Stimulated activated CD4-positive, alpha-beta T cell treated with anti-CD3 and anti-CD28 coated beads, TNF-alpha, amount 100 ng/mL, for 48 hours (primary cell): Measurements from ENCODE around the gene HPS4.

Source experiments
- DNase-seq, 3 donors: peaks; one replicate each; pipeline ENCODE4 v3.0.0-alpha.2; 2020; ENCODE audit warnings: low read depth in 3 of 3

The HPS4 gene

DNA sequence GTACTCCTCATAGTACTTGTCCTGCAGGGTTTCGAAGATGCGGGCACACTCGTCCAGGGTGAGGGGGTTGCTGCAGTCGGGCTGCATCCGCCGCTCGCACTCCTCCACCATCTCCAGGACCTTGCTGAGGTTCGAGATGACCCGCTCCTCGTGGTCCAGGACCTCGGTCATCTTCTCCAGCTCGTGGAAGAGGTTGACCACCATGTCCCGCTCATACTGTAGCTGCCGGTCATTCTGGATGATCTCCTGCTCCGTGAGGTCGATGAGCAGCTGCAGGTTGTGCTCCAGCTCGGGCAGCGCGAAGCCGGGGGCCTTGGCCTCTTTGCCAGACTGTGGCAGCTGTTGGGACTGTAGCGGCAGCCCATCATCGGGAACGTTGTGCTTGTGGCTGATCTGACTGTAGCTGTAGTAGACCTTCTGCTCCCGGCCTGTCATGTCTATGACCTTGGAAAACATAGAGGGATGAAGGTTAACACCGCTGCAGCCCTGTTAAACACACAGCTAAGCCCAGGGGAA, 15.7 kb upstream of the HPS4 start:
- DNase-seq, result no peak

DNA sequence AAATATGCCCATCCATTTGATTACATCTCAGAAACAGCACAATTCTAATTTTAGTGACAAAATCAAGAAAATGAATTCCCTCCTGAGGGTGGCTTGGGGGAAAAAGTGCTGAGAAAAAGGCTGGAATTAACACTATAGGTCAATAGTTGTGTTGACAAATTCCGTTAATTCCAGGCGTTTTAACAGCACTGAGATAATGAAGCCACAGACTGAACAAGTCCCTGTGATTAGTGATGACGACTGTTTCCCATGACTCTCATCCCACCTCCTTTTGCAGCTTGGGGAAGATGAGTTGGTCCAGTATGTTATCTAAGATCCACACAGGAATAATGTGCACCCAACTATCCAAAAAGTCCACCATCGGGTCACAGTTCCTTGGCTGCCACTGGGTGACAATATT, 12.9 kb upstream of the HPS4 start:
- no peak for DNase-seq

DNA sequence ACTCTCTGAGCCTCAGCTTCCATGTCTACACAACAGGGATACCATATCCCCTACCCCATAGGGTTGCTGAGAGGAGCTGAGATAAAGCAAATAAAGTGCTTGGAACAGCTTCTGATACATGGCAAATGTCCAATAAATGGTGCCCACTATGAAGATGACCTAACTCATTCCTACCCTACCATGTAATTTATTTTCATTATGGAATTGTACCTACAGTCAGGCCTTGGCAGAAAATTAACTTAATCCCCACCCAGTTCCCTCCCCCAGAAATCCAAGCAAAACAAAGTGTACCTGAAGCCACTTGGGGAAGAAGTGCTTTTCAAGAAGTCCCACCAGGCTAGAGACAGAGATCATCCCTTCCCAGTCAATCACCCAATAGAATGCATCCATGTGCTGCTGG, 10.9 kb upstream of the HPS4 start:
- no peak for DNase-seq

DNA sequence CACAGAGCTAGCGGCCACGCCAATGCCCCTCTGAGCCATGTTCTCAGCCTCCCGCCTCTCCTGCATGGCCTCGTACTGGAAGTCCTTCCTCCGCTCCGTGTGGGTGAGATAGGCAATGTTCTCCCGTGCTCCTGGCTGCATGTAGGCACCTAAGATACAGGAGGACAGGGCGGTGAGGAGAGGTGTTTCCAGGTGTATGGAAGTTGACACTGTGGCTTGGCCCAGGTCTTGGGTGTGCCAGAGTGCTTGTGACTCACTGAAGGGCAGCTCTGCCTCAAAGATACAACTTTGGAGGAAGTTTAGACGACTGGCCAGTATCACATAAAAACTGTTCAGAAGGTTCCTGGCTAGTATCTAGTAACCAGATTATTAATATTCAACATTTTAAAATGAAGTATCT, 8.6 kb upstream of the HPS4 start:
- no peak for DNase-seq

DNA sequence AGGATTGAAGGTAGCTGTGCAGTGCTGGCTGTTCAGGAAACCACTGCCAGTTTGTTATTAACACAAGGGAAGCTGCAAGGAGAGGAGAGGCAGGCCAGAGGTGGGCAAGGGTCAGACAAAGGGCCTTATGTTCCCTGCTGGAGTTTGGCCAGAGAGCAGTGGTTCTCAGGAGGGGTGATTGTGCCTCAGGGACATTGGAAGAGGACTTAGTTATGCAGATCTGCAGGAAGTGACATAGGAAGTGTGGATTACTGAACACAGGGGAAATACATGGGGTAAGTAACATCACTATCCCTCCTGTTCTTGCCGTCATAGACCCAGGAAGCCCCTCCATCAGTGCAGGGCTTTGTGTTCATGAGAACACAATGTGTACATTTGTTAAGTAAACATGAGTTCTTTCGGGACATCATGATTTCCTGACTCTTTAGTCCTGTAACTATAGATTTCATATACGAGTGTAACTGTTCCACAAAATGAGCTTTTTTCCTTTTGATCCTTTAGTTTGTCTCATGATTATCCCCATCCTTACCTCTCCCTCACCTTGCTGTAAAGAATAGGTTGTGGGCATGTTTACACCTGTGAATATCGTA, 6.0 kb upstream of the HPS4 start:
- no peak for DNase-seq

DNA sequence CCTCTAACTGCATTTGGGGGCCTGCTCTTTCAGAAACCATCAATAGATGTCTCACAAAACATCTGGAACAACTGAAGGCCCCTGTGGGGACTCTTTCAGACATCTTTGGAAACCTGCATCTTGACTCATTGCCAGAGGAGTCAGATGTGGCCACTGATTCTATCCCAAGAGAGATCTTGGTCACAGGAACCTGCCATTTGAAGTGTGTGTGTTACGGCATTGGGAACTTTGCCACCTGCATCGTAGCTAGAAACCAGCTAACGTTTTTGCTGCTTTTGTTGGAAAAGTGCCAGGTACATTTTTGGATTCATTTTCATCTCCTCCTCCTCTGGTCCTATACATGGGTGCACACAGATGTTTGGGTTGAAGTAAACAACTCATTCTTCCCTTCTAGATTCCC, 4.4 kb upstream of the HPS4 start:
- DNase-seq, result no peak

DNA sequence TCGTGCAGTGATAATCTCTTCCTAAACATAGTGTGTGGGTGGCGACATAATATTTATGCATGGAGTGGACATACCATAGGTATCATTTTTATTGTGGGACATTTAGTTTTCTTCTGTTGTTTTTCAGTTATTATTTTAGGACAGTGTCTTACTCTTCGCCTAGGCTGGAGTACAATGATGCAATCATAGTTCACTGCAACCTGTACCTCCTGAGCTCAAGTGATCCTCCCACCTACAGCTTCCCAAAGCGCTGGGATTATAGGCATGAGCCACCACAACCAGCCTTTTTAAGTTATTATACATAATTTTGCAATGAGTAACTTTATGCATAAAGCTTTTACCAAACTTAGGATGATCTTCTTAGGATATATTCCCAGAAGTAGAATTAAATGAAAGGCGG, 2.8 kb upstream of the HPS4 start:
- DNase-seq, result no peak

DNA sequence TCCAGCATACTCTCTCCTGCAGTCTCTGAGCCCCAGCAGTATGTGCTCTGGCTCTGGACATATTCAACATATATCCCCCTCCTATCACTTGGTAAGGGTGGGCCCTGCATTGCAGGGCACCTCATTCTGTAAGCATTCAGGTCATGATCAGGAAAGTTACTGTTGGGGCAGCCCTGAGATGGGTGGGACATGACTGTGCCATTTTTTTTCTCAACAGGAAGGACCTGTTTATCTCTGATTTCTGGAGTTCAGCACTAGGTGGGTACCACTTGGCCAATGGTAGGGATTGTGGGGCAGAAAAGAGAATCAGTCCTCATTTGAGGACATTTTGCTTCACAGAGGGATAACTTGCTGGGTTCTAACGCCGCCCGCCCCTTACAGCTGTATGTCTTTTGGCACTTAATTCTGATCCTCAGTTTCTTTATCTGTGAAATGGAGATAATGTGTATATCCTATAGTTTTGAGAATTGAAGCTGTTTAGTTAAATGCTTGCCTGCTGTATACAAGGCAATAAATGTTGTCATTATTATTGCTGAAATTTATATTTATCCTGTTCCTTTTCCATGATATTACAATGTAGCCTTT, 2.3 kb upstream of the HPS4 start:
- no peak for DNase-seq

DNA sequence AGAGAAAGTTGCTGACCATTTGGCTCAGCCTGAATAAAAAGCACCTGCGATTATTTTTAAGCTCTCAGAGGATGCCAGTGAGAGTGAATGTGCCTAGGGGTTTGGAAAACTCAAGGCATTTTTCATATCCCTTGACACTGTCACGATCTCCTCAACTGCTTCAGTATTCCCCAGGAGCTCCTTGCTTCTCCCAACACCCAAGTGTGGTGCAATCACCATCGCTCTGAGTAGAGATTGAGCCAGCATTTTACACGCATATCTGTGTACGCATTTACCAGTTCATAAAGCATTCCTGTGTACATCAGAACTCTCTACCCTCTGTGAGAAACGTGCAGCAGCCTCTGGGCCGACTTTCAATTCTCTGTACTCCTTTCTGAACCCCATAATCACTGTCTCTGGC, 1.4 kb upstream of the HPS4 start:
- no peak for DNase-seq

DNA sequence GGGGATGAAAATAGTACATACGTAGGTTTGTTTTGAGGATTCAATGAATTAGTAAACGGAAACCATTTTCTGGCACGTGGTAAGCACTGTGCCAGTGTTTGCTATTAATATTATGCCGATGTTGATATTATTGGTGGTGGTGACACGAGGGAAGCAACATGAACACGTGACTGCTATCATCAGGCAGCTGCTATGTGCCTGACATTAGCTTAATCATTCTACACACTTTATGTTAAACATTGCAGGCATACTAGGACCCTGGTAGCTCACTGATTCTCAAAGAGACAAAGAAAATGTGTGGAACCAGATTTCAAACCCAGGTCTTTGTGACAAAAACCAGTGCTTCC, 750 bp upstream of the HPS4 start:
- DNase-seq, result no peak

DNA sequence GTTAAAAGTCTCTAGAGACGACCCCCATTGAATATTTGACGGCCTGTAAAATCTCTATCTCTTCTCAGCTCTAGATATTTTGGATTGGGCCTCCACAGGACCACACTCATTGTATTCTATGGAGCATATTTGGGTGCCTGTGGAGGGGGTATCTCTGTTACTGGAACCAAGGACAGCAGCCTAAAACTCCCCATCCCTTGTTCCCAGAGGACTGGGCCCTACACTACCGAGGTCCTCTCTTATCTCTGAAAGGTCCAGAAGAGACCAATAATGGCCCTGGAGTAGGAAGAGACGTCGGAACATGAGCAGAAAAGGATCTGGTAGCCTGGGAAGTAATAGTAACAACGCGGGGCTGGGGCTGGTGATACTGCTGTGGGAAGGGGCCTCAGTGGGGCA, 542 bp downstream of the HPS4 start:
- no peak for DNase-seq

DNA sequence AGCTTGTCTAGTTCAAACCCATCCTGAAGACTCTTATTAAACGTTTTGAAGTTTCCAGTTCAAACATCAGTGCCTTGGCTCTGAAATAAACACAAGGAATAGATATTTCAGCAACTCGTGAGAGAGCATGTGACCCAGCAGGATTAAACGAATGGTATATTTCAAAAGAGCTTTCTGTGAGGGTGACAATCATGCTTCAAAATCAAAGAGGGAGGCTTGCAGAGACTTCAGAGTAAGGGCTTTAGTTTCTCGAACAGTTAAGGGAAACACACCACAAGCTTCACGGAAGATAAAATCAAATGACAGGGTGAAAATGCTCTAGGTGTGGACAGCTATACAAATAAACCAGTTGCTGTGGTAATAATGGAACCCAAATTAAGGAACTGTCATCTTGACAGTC, 1.4 kb downstream of the HPS4 start:
- DNase-seq, result no peak

DNA sequence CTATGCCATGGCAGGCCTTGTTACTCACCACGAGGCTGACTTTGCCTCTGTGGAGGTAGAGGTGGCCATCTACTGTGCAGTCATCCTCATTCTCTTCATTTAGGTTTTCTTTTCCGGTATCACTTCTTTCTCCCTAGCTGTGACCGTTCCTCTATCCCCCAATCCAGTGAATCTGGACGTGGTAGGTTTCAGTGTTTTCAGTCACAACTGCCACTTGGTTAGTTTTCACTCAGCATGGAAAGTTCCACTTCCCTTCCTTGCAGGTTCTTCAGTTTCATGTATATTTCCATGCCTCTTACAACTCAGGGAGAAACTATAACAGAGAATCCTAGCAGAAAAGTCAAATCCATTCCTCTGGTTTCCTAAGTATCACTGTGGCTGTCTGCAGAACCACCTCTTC, 1.9 kb downstream of the HPS4 start:
- no peak for DNase-seq

DNA sequence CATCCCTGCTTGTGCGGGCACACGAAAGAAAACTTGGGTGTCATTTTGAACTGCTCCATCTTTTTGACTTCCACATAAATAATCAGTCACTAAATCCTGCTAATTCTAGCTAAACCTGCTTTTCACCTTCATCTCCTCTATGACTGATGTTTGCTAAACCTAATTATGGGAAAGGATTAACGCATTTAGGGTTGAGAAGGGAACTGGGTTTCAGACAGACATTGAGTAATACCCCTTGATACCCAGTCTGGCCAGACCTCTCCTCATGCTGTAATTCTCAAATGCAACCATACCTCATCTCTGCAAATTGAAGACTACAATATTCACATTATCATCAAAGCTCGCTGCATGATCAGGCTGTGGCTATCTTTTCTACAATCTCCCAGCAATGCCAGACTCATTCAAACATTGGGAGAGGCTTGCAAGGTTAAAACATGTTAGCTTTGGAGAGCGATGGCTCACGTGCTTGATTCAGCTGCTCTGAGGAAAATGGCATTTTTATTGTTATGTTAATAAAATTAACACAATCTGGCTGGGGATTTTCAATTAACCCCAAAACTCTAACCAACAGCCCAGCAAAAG, 2.4 kb downstream of the HPS4 start:
- DNase-seq, result no peak

DNA sequence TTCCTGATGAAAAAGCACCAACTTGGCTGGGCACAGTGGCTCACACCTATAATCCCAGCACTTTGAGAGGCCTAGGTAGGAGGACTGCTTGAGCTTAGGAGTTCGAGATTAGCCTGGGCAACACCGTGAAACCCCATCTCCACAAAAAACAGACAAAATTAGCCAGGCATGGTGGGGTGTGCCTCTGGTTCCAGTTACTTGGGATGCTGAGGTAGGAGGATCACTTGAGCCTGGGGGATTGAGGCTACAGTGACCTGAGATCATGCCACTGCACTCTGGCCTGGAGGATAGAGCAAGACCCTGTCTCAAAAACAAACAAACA, 3.0 kb downstream of the HPS4 start:
- DNase-seq, result no peak

DNA sequence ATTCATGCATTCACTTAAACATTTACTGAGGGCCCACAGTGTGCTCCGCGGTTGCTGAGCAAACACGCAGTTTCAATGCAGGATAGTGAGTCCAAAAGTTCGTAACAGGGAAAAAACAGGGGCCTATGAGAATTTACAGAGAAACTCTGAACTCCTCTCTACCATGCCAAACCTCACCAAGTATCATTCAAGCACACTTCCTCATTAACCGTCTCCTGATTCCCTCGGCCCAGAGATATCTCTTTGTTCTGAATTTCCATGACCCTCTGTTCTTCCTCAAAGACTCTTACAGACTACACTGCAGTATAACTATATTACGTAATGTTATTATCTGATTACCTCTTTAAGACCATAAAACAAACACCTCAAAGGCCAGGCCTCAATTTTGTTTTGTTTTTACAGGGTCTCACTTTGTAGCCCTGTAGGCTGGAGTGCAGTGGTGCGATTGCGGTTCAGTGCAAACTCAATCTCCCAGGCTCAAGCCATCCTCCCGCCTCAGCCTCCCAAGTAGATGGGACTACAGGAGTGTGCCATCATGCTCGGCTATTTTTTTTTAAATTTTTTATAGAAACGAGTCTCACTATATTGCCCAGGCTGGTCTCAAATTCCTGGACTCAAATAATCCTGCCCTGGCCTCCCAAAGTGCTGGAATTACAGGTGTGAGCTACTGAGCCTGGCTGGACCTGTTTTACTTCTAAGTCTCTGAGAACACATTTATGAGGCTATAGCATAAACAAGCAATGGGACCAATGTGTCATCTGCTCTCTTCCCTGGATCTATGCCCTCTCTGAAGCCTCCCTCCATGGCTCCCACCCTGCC, 3.6 kb downstream of the HPS4 start:
- no peak for DNase-seq

DNA sequence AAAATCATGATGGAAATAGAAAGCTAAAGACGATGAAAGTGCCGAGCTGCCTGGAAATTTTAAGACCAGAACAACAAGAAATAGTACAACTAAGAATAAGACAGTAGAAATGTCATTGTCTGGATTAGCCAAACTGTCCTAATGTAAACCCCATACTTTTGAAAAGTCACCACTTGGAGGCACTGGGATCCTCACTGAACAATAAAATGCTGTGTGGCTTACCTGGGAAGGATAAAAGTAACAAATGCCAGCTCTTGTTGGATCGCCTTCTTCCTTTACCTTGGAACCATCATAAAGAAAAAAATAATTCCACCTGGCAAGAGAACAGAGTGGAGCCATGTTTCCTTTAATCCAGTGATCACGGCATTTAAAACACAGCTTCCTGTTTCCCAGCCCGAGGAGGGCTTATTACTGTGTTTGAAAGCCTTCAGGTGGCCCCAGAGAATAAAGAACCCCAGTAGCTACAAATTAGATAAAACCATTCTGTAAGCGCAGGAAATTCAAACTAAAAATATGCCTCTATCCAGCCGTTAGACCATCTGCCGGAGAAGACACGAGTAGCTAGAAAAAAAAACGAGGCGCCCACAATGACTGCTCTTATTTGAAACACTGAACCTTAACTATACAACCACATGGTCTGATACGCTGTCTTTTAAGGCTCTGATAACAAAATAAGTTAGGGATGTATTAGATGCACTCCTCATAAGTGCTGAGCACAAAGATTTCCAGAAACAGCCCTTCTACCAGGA, 4.4 kb downstream of the HPS4 start:
- DNase-seq, result no peak

DNA sequence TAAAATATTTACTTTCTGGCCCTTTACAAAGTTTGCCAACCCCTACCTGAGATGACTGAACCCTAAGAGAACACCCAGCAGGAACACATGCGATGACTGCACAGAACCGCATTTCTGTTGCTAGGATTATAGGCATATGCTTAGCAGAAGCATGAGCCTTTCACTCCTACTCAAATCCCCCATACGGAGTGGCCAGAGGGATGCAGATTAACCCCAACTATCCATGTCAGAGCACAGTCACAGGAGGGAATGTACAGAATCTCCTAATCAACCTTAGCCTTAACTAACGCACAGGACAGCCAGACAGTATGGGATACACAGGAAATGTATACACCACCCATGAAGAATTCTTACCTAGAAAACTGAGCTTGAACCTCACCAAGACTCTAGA, 6.2 kb downstream of the HPS4 start:
- no peak for DNase-seq

DNA sequence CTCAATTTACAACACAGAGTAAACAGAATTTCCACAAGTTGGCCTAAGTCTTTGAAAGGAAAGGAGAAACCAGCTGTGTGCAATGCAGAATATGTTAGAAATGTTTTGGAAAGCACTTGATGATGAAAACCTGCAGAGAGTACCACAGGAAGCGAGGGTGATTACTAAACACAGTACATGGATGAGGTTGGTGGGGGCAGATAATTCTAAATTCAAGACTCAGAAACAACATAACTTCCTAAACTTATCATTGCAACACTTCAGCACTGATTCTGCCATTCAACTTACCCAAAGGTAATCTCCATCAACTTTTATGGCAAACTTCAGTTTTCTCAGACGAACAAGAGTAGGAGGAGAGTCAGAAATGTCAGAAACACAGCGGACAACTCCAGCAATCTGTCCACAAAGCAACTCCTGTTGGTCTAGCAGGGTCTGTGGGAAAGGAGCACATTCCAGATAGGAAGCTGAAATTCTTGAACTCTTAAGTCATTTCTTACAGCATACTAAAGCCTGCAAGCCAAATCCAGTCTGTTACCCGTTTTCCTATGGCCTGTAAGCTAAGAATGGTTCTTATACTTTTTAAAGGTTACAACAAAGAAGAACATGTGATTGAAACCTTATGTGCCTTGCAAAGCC, 6.8 kb downstream of the HPS4 start:
- no peak for DNase-seq

DNA sequence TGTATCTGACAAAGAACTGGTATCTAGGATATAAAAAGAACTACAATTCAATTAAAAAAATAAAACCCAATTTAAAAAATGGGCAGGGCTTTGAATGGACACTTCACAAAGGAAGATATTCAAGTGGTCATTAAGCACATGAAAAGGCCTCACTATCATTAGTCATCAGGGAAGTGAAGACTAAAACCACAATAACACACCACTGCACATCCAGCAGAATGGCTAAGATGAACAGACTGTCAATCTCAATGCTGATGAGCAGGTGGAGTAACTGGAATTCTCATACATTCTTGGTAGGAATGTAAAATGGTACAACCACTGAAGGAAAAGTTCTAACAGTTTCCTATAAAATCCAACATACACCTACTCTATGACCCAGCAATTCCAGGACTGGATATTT, 8.9 kb downstream of the HPS4 start:
- DNase-seq, result no peak

DNA sequence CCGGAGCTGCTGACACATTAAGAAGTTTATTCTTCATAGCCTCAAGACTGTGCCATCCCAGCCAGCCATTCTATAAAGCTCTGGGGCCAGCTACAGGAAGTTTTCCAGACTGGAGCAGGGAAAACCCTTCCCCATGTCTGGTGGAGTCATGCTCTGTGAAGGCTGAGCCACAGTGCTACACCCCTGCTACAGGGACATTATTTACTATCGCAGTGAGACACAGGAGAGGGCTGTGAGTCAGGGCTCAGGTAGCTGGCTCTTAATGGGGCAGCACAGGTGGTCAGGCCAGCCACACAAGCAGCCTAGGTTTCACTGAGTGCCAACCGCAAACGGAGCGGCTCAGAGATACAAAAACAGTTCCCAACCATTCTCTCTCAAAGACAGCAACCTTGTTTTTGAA, 12.1 kb downstream of the HPS4 start:
- DNase-seq, result no peak

DNA sequence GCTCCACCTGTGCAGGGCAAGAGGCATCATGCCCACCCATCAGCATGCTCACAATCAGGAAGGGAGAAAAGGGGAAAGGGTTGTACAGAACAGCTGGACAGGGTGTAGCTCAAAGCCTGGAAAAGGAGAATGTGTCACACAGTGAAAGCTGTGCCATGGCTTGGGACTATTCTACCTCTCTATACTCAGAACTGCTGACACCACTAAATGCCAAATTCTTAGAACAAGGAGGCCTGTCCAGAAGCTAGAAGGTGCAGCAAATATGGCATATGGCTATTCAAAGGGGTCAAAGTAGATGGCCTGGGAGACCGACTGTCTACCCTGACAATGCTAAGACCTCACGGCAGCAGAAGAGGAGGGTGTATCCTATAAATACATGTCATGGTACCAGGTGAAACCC, 12.8 kb downstream of the HPS4 start:
- no peak for DNase-seq
